BJ (cell line): ENCODE data around the gene COPZ2. TPM values are rescaled to one million over a fixed set of nuclear protein-coding genes. Genes with fewer than 3 reads are reported as not detected.

Experiments
- CTCF ChIA-PET: fragments of 350-600 bp; formaldehyde crosslinking; extraction: SDS; loops from one replicate; lab custom pipeline; 2021; ENCODE audit warnings: antibody characterized with exemption, inconsistent platforms; lab: Yijun Ruan, JAX
- POLR2A ChIA-PET: fragments of 300-600 bp; sonication (Branson Sonifier 250); formaldehyde crosslinking; extraction: SDS; loops from one replicate; lab custom pipeline; 2021; ENCODE audit warnings: antibody characterized with exemption; lab: Charles Lee
- DNase-seq: peaks from one replicate; pipeline ENCODE4 v3.0.0-alpha.2; 2011; ENCODE audit warnings: low read depth
- H3K27me3 ChIP-seq: 2 replicates; pipeline ENCODE4 v1.6.0; 2011; ENCODE audit warnings: low read length; ENCODE audit not compliant: control insufficient read depth, insufficient read depth
- H3K36me3 ChIP-seq: 2 replicates; pipeline ENCODE4 v1.5.1; 2011; ENCODE audit warnings: low read length; ENCODE audit not compliant: control insufficient read depth, insufficient read depth
- H3K4me3 ChIP-seq: 2 replicates; pipeline ENCODE4 v1.5.1; 2011; ENCODE audit warnings: low read depth, mild to moderate bottlenecking, control low read depth, low read length
- CTCF ChIP-seq: IDR thresholded peaks from 2 replicates; pipeline ENCODE4 v1.5.1; 2011; ENCODE audit warnings: low read depth, mild to moderate bottlenecking, control low read depth, inconsistent platforms, low read length, moderate library complexity; ENCODE audit not compliant: insufficient read depth
- polyA plus RNA-seq: library from polyadenylated mRNA; depleted of rRNA; stranded (reverse); fragments of >200 nt; gene quantifications from 2 replicates; pipeline ENCODE4 v1.2.3, GENCODE V29; 2011

The COPZ2 gene
- polyA plus RNA-seq, 1 experiment: 132 TPM

- DNase-seq: no peak
- ChIA-PET CTCF (interaction anchor here (1.2 to 1.7 kb wide), 3 partner anchors 11 to 29 kb away, joined by 4 to 8 read pairs (median 6); no protein-coding TSS in a partner anchor), POLR2A (no interaction called here)
- TF ChIP-seq CTCF: no peak
- H3K27me3 ChIP-seq: no peaks in the 10 kb centered on the region
- H3K4me3 ChIP-seq: no peak overlapping the region
- no peaks in the 10 kb centered on the region for H3K36me3 ChIP-seq
These were observed 30.5 kb downstream of the COPZ2 start for GRCh38 chr17:48006936-48007709.

GRCh38 chr17:48004983-48005382, 32.6 kb downstream of the COPZ2 start:
- no peak for DNase-seq
- Histone ChIP-seq H3K36me3 (no peaks in the 10 kb centered on the region), H3K27me3 (no peaks in the 10 kb centered on the region), H3K4me3 (no peak overlapping the region)
- TF ChIP-seq CTCF: no peak
- POLR2A ChIA-PET: no interaction called here
- CTCF ChIA-PET: interaction anchor here (0.8 to 4.2 kb wide), 8 partner anchors 9 to 116 kb away, joined by 3 to 27 read pairs (median 3); partner anchors contain the start of gene CDK5RAP3

- ChIA-PET POLR2A (no interaction called here), CTCF (interaction anchor here (1.0 to 4.2 kb wide), 9 partner anchors 8 to 57 kb away, joined by 3 to 27 read pairs (median 7); partner anchors contain the start of gene CDK5RAP3)
- H3K4me3 ChIP-seq: no peak overlapping the region
- no peaks in the 10 kb centered on the region for H3K36me3 ChIP-seq
- no peak for DNase-seq
- TF ChIP-seq CTCF: no peak
- H3K27me3 ChIP-seq: no peaks in the 10 kb centered on the region
These were observed 34.0 kb downstream of the COPZ2 start for GRCh38 chr17:48003417-48004151.

- no peak for TF ChIP-seq CTCF
- Histone ChIP-seq H3K27me3 (no peaks in the 10 kb centered on the region), H3K36me3 (no peaks in the 10 kb centered on the region), H3K4me3 (no peak overlapping the region)
- ChIA-PET POLR2A (interaction anchor here (0.6 kb wide), 1 partner anchor 61 kb away, joined by 11 read pairs; no protein-coding TSS in a partner anchor), CTCF (interaction anchor here (1.0 to 4.2 kb wide), 8 partner anchors 9 to 56 kb away, joined by 3 to 27 read pairs (median 10); partner anchors contain the start of gene CDK5RAP3)
- DNase-seq: no peak
These were observed 34.6 kb downstream of the COPZ2 start for GRCh38 chr17:48002916-48003416.
